Activated naive CD4-positive, alpha-beta T cell treated with anti-CD3 and anti-CD28 coated beads, Interleukin-2, amount 10 ng/mL, durations not matched to agents 7 days and 5 days (primary cell): Measurements from ENCODE around the gene COPS7A.
"Not testable (repeated sequence)": the region's sequence is repeated elsewhere in the genome, so short reads cannot be mapped to it uniquely, and the experiment has no call there.

Experiments used
- CTCF ChIA-PET: fragments of 350-600 bp; sonication (Branson Sonifier 250); formaldehyde crosslinking; loops from one replicate; lab custom pipeline; 2021; ENCODE audit warnings: antibody characterized with exemption; lab: Charles Lee
- DNase-seq: peaks from one replicate; pipeline ENCODE4 v3.0.0-alpha.2; 2020
- H3K27ac Mint-ChIP-seq: one replicate; pipeline ENCODE4 v1.8.0; 2021; ENCODE audit warnings: mild to moderate bottlenecking, moderate library complexity, mixed read lengths
- H3K27me3 Mint-ChIP-seq: one replicate; pipeline ENCODE4 v1.8.0; 2021; ENCODE audit warnings: mild to moderate bottlenecking, mixed read lengths
- H3K36me3 Mint-ChIP-seq: one replicate; pipeline ENCODE4 v1.8.0; 2021; ENCODE audit warnings: mixed read lengths
- H3K4me1 Mint-ChIP-seq: one replicate; pipeline ENCODE4 v1.8.0; 2021; ENCODE audit warnings: mixed read lengths
- H3K4me3 Mint-ChIP-seq: one replicate; pipeline ENCODE4 v1.8.0; 2021; ENCODE audit warnings: mild to moderate bottlenecking, moderate library complexity, mixed read lengths
- H3K9me3 Mint-ChIP-seq: one replicate; pipeline ENCODE4 v1.8.0; 2021; ENCODE audit warnings: mixed read lengths

Gene COPS7A

DNA sequence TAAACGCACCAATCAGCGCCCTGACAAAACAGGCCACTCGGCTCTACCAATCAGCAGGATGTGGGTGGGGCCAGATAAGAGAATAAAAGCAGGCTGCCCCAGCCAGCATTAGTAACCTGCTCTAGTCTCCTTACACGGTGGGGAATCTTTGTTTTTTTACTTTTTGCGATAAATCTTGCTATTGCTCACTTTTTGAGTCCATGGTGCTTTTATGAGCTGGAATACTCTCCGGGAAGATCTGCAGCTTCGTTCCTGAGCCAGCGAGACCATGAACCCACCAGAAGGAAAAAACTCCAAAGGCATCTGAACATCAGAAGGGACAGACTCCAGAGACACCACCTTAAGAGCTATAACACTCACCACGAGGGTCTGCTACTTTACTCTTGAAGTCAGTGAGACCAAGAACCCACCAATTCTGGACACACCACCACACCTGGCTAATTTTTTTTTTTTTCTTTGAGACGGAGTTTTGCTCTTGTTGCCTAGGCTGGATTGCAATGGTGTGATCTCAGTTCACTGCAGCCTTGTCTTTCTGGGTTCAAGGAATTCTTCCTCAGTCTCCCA, 6.9 kb upstream of the COPS7A start:
- H3K9me3 Mint-ChIP-seq = no peaks in the 10 kb centered on the region
- no peak overlapping the region for H3K27ac Mint-ChIP-seq

DNA sequence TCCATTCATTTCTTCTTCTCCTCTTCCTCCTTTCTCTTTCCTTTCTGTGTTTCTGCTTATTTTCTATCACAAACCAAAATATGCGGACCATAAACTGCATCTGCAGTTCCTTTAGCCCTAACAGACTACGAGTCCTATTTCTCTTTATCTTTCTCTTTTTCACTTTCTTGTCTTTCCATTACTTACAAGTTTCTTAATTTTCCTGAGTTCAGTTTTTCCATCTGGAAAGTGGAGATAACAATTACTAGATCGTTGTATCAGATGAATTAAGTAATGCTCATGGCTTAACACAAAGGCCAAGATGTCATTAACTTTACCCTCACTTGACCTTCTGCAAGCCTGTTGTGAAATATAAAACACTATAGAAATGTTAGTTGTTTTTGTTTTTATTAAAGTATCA, 983 bp upstream of the COPS7A start:
- peaks cover 8% of the 10 kb centered on the region for H3K27me3 Mint-ChIP-seq

More for the DNA sequence above, 6.9 kb upstream of the COPS7A start:
- peaks cover 13% of the 10 kb centered on the region for H3K27me3 Mint-ChIP-seq
- no peaks in the 10 kb centered on the region for H3K36me3 Mint-ChIP-seq
- no peak for DNase-seq
- CTCF ChIA-PET = interaction anchor here (0.6 kb wide), 1 partner anchor 158 kb away, joined by 4 read pairs; no protein-coding TSS in a partner anchor
- H3K4me1 Mint-ChIP-seq = no peaks in the 10 kb centered on the region
- H3K4me3 Mint-ChIP-seq = no peak overlapping the region

DNA sequence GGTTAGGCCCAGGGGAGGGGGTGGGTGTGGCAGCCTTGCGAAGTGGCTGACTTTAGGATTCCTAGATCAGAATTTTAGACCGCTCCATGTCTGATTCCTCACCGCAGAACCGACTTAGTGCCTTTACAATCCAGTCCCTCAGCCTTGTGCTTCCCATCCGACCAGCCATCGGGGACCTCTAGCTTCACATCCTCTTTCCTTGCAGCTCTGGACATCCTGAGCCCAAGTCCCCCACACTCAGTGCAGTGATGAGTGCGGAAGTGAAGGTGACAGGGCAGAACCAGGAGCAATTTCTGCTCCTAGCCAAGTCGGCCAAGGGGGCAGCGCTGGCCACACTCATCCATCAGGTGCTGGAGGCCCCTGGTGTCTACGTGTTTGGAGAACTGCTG, 557 bp downstream of the COPS7A start:
- no peak for DNase-seq
- CTCF ChIA-PET = interaction anchor here (1.0 to 1.7 kb wide), 4 partner anchors 26 to 41 kb away, joined by 4 to 7 read pairs (median 4); partner anchors contain the start of gene ZNF384

More for the DNA sequence above, 983 bp upstream of the COPS7A start:
- Mint-ChIP-seq H3K27ac (no peak overlapping the region), H3K4me1 (peaks cover 31% of the 10 kb centered on the region), H3K36me3 (peaks cover 6% of the 10 kb centered on the region), H3K9me3 (no peaks in the 10 kb centered on the region), H3K4me3 (no peak overlapping the region)
- no peak for DNase-seq
- CTCF ChIA-PET = interaction anchor here (0.9 to 1.4 kb wide), 2 partner anchors 34 to 102 kb away, joined by 3 to 7 read pairs; partner anchors contain the start of gene ZNF384

DNA sequence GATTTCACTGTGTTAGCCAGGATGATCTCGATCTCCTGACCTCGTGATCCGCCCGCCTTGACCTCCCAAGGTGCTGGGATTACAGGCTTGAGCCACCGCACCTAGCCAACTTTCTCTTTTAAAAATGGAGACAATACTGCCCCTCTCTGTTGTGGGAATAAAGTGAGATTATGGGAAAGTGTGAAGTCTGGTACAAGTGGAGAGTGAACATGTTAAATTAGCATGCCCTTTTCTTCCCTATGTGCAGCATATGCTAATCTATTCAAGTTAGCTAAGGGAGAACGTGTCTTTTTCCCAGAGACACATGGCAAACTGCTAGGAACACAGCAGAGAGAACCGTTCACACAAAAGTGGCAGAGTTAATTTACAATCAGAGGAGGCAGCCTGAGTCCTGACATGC, 1.5 kb downstream of the COPS7A start:
- Mint-ChIP-seq H3K4me3 (peak overlapping the region; percentile 88), H3K9me3 (no peaks in the 10 kb centered on the region), H3K27me3 (peaks cover 4% of the 10 kb centered on the region), H3K27ac (peak overlapping the region; percentile 91), H3K36me3 (peaks cover 23% of the 10 kb centered on the region), H3K4me1 (peaks cover 31% of the 10 kb centered on the region)
- no peak for DNase-seq
- CTCF ChIA-PET = interaction anchor here (0.9 to 1.7 kb wide), 4 partner anchors 29 to 110 kb away, joined by 3 to 4 read pairs (median 3); partner anchors contain the start of gene ZNF384

More for the DNA sequence above, 557 bp downstream of the COPS7A start:
- H3K27ac Mint-ChIP-seq = peak overlapping the region; percentile 91
- H3K27me3 Mint-ChIP-seq = peaks cover 8% of the 10 kb centered on the region
- H3K36me3 Mint-ChIP-seq = peaks cover 14% of the 10 kb centered on the region
- H3K4me1 Mint-ChIP-seq = peaks cover 31% of the 10 kb centered on the region
- H3K9me3 Mint-ChIP-seq = no peaks in the 10 kb centered on the region
- H3K4me3 Mint-ChIP-seq = peak overlapping the region; percentile 88

DNA sequence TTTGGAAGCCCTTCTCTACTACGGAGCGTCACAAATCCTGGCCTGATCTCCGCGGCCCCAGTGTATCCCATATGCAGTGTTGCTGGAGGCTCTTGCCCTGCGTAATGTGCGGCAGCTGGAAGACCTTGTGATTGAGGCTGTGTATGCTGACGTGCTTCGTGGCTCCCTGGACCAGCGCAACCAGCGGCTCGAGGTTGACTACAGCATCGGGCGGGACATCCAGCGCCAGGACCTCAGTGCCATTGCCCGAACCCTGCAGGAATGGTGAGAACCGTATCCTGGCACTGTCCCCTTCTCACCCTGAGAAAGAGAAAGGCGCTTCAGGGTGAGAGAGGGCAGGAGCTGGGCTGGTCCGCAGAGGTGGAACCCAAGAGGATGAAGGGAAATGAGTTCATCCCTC, 5.3 kb downstream of the COPS7A start:
- Mint-ChIP-seq H3K9me3 (no peaks in the 10 kb centered on the region), H3K27ac (no peak overlapping the region), H3K27me3 (no peaks in the 10 kb centered on the region), H3K4me3 (no peak overlapping the region), H3K36me3 (peaks cover 30% of the 10 kb centered on the region), H3K4me1 (peaks cover 19% of the 10 kb centered on the region)
- CTCF ChIA-PET = interaction anchor here (1.0 kb wide), 1 partner anchor 37 kb away, joined by 3 read pairs; no protein-coding TSS in a partner anchor
- DNase-seq = no peak

DNA sequence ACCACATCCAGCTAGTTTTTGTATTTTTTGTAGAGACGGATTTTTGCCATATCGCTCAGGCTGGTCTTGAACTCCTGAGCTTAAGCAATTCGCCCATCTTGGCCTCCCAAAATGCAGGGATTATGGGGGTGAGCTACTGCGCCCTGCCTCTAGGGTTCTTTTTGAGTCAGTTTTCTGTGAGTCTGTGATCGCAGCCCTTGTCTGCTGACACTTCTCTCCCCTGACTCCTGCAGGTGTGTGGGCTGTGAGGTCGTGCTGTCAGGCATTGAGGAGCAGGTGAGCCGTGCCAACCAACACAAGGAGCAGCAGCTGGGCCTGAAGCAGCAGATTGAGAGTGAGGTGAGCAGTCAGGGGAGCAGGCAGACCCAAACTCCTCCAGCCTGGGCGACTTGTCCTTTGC, 6.3 kb downstream of the COPS7A start:
- Mint-ChIP-seq H3K27me3 (no peaks in the 10 kb centered on the region), H3K36me3 (peaks cover 35% of the 10 kb centered on the region), H3K27ac (no peak overlapping the region), H3K4me1 (peaks cover 15% of the 10 kb centered on the region), H3K9me3 (no peaks in the 10 kb centered on the region), H3K4me3 (no peak overlapping the region)
- CTCF ChIA-PET = interaction anchor here (0.9 to 1.0 kb wide), 2 partner anchors 38 to 95 kb away, joined by 3 read pairs; no protein-coding TSS in a partner anchor
- DNase-seq = no peak

DNA sequence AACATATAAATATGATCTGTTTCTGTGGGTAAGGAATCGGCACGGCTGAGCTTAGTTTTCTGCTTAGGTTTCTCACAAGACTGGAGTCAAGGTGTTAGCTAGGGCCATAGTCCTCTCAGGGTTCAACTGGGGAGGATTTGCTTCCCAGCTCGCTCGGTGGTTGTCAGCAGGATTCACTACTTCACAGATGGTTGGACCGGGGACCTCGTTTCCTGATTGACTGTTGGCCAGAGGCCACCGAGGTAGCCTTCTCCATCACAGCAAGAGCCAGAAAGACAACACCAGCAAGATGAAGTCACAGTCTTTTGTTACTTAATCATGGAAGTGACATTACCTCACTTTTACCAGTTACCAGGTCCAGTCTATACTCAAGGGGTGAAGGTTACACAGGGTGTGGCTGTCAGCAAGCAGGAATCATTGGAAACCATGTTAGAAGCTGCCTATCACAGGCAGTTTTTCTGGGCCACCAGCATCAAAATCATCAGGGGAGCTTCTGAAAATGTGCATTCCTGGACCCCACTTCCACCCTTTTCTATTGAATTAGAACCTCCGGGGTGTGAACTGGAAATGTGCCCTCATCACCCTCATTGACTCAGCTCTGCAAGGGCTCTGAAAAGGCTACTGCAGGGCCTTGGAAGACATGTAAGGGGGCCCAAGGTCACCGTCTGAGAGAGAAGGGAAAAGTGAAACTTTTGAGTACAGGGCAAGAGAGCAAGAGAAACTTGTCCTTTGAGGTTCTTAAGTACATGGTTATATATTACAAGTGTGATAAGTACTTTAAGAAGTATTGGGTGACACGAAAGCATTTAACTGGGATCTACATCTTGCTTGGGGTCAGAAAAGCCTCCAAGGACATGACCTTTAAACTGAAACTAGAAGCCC, 10.9 kb downstream of the COPS7A start:
- H3K4me1 Mint-ChIP-seq = peaks cover 13% of the 10 kb centered on the region
- H3K27me3 Mint-ChIP-seq = no peaks in the 10 kb centered on the region
- no peak for DNase-seq
- H3K27ac Mint-ChIP-seq = no peak overlapping the region
- no peak overlapping the region for H3K4me3 Mint-ChIP-seq
- peaks cover 23% of the 10 kb centered on the region for H3K36me3 Mint-ChIP-seq
- no peaks in the 10 kb centered on the region for H3K9me3 Mint-ChIP-seq
- CTCF ChIA-PET = interaction anchor here (1.1 to 2.8 kb wide), 3 partner anchors 19 to 101 kb away, joined by 3 to 8 read pairs (median 6); partner anchors contain the start of gene MLF2

DNA sequence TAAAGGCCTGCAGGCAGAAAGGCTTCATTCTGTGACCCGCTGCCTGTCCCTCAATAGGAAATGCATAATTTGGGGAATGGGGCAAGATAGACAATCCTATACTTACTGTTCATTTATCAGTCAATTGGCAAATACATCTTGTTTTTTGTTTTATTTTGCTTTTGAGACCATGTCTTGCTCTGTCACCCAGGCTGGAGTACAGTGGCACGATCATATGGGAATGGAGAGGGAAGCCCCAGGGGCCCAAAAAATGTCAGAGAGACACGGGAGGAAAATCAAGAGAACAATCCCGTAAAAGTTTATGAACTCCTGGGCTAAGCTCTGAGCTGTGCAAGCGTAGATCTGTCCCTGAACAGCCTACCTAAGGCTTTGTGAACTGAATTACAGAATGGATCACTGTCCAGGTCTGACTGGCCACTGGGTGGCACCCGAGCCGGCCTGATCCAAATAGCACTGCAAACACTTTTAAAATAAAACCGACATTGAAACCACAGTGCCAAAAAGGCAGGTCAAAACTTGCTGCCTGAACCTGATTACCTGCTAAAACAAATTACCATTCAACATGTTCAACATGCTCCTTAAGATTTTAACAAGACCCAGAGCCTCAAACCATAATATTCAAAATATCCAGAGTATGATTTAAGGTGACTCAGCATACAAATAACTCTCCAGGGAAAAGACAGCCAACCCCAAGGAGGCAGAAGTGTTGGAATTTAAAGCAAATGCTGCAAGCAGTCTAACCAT, 11.8 kb downstream of the COPS7A start:
- CTCF ChIA-PET = interaction anchor here (1.1 to 2.8 kb wide), 3 partner anchors 14 to 88 kb away, joined by 3 to 8 read pairs (median 4); no protein-coding TSS in a partner anchor
- H3K9me3 Mint-ChIP-seq = no peaks in the 10 kb centered on the region
- H3K4me1 Mint-ChIP-seq = peaks cover 13% of the 10 kb centered on the region
- H3K27me3 Mint-ChIP-seq = no peaks in the 10 kb centered on the region
- peak; percentile 66 for DNase-seq
- H3K36me3 Mint-ChIP-seq = peaks cover 17% of the 10 kb centered on the region
- H3K27ac Mint-ChIP-seq = no peak overlapping the region
- H3K4me3 Mint-ChIP-seq = no peak overlapping the region

DNA sequence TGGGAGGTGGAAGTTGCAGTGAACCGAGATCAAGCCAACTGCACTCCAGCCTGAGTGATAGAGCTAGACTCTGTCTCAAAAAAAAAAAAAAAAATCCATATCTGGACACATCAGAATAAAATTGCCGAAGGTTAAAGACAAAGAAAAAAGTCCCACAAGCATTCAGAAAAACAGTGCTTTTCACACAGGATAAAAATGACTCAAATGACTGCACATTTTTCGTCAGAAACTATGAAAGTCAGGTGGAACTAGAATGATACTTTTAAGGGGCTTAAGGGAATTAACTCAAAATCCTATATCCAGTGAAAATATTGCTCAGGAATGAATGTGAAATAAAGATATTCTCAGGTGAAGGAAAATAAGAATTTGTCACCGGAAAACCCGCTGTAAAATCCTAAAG, 12.9 kb downstream of the COPS7A start:
- Mint-ChIP-seq H3K4me3 (no peak overlapping the region), H3K27ac (no peak overlapping the region), H3K36me3 (peaks cover 11% of the 10 kb centered on the region), H3K9me3 (no peaks in the 10 kb centered on the region), H3K27me3 (no peaks in the 10 kb centered on the region), H3K4me1 (peaks cover 13% of the 10 kb centered on the region)
- DNase-seq = no peak
- CTCF ChIA-PET = interaction anchor here (1.1 to 1.2 kb wide), 2 partner anchors 13 to 87 kb away, joined by 3 to 4 read pairs; no protein-coding TSS in a partner anchor

DNA sequence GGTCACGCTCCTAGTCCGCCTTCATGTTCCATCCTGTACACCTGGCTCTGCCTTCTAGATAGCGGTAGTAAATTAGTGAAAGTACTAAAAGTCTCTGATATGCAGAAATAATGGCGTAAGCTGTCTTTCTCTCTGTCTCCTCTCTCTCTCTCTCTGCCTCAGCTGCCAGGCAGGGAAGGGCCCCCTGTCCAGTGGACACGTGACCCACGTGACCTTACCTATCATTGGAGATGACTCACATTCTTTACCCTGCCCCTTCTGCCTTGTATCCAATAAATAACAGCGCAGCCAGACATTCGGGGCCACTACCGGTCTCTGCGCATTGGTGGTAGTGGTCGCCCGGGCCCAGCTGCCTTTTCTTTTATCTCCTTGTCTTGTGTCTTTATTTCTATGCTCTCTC, 18.2 kb downstream of the COPS7A start:
- peaks cover 31% of the 10 kb centered on the region for H3K4me1 Mint-ChIP-seq
- not testable (repeated sequence) for DNase-seq, H3K4me3 Mint-ChIP-seq, H3K27me3 Mint-ChIP-seq, H3K9me3 Mint-ChIP-seq, H3K27ac Mint-ChIP-seq
- CTCF ChIA-PET = interaction anchor here (1.4 kb wide), 1 partner anchor 11 kb away, joined by 4 read pairs; the partner anchor contains the start of gene MLF2
- peaks cover 15% of the 10 kb centered on the region for H3K36me3 Mint-ChIP-seq

DNA sequence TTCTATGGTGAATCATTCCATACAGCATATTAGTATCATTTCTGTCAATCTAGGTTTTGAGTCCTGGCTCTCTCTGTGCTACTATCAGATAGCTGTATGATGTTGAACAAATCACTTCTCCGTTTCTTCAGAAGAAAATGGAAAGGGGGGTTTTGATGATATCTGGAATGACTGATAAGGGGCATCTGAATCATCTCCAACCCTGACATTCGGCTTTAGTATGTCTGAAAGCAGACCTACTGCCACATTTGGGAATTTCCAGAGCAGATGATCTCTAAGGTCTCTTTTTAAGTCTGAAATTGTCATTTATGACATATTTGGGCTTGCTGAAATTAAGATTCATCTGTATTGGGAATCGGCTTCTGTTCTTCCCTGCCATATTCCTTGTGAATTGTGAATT, 19.0 kb downstream of the COPS7A start:
- CTCF ChIA-PET = interaction anchor here (1.4 kb wide), 1 partner anchor 10 kb away, joined by 4 read pairs; the partner anchor contains the start of gene MLF2
- no peak overlapping the region for H3K27ac Mint-ChIP-seq

DNA sequence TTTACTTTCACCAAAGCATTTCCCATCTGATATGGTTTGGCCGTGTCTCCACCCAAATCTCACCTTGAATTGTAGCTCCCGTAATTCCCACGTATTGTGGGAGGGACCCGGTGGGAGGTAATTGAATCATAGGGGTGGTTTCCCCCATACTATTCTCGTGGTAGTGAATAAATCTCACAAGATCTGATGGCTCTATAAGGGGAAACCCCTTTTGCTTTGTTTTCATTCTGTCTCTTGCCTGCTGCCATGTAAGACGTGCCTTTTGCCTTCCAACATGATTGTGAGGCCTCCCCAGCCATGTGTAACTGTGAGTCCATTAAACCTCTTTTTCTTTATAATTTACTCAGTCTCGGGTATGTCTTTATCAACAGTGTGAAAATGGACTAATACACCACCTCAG, 19.5 kb downstream of the COPS7A start:
- not testable (repeated sequence) for H3K27me3 Mint-ChIP-seq, H3K4me3 Mint-ChIP-seq, H3K27ac Mint-ChIP-seq, H3K9me3 Mint-ChIP-seq, DNase-seq
- Mint-ChIP-seq H3K4me1 (peaks cover 34% of the 10 kb centered on the region), H3K36me3 (peaks cover 27% of the 10 kb centered on the region)
- CTCF ChIA-PET = interaction anchor here (1.4 kb wide), 1 partner anchor 9 kb away, joined by 4 read pairs; the partner anchor contains the start of gene MLF2

More for the DNA sequence above, 19.0 kb downstream of the COPS7A start:
- no peaks in the 10 kb centered on the region for H3K27me3 Mint-ChIP-seq
- peaks cover 4% of the 10 kb centered on the region for H3K9me3 Mint-ChIP-seq
- peaks cover 34% of the 10 kb centered on the region for H3K4me1 Mint-ChIP-seq
- peaks cover 23% of the 10 kb centered on the region for H3K36me3 Mint-ChIP-seq
- no peak for DNase-seq
- no peak overlapping the region for H3K4me3 Mint-ChIP-seq

DNA sequence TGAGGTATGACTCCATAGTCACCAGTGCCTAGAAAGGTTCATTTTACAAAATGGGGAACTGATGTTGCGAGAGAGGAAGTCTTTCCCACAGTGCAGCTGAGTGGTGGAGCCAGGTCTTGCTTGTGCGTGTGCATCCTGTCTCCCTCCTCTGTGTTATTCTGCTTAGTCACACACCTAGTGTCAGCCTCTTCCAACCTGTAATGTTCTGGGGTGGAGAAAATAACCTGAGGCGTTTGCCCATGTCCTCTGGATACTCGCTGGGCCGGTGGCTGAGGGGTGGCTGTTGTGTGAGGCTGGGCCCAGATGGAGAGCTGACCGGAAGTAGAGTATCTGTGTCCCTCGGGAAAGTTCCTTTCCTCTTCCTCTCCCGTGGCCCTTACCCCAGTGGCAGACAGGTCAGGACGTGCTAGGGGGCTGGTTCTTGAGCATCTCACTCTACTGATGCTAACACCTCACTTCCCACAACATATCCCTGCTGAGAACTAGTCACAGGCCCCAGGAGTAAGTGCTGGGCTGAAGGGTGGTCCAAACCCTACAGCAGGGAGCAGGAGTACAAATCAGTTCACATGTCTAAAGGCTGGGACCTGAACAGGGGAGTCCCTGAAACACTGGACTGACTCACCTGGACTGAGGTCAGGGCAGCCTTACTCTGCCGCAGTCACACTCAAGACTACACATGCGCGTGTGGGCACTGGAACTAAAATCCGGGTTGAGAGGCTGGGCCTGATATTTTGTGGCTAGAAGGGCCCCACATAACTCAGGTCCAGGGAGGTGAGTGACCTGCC, 22.1 kb downstream of the COPS7A start:
- no peak overlapping the region for H3K4me3 Mint-ChIP-seq
- peak; percentile 65 for DNase-seq
- peaks cover 38% of the 10 kb centered on the region for H3K4me1 Mint-ChIP-seq
- H3K36me3 Mint-ChIP-seq = peaks cover 47% of the 10 kb centered on the region
- peaks cover 4% of the 10 kb centered on the region for H3K9me3 Mint-ChIP-seq
- no peaks in the 10 kb centered on the region for H3K27me3 Mint-ChIP-seq
- CTCF ChIA-PET = interaction anchor here (2.4 kb wide), 1 partner anchor 8 kb away, joined by 8 read pairs; the partner anchor contains the start of gene MLF2
- H3K27ac Mint-ChIP-seq = peak overlapping the region; percentile 88
